HCT116 (cell line): ENCODE data around the gene ITGB6. TPM values are rescaled to one million over a fixed set of nuclear protein-coding genes. Genes with fewer than 3 reads are reported as not detected.

Source experiments
- ATAC-seq: fragments of 200-7000 bp; cut with Tn5 transposase; 2 replicates; pipeline ENCODE4 v1.9.1; 2020; ENCODE audit warnings: mild to moderate bottlenecking, moderate library complexity
- BruUV-seq: library from RNA; stranded (reverse); fragments of 400-500 nt; replicated peaks from 2 replicates; lab custom pipeline; 2021; lab: Mats Ljungman, UMichigan
- CTCF ChIA-PET: fragments of 300-600 bp; sonication (Branson Sonifier 250); formaldehyde crosslinking; loops from one replicate; lab custom pipeline; 2021; ENCODE audit warnings: antibody characterized with exemption; lab: Charles Lee
- POLR2A ChIA-PET: fragments of 300-600, 350-600 bp; sonication (Branson Sonifier 250); formaldehyde crosslinking; loops from one replicate; lab custom pipeline; 2021; ENCODE audit warnings: antibody characterized with exemption; lab: Charles Lee
- RAD21 ChIA-PET, 2 experiments: fragments of 300-600 bp; sonication (Branson Sonifier 250); formaldehyde crosslinking; loops; one replicate each; lab custom pipeline; 2023; ENCODE audit warnings: low total read pairs in 2 of 2; ENCODE audit not compliant: uncharacterized antibody in 2 of 2, unreplicated experiment in 2 of 2, low non-redundant PET in 1 of 2; lab: Charles Lee
- DNase-seq: peaks from one replicate; pipeline ENCODE4 v3.0.0-alpha.2; 2010; ENCODE audit warnings: low read depth, low spot score
- H2AFZ ChIP-seq: fragments of 200-600 bp; shearing (Covaris generic), sonication (generic); 2 replicates; pipeline ENCODE4 v1.6.1; 2017; ENCODE audit warnings: low read depth, mixed run types, mixed read lengths, antibody characterized with exemption, low read length; ENCODE audit not compliant: poor library complexity, severe bottlenecking
- H3K27ac ChIP-seq: 2 replicates; pipeline ENCODE4 v1.5.1; 2012; ENCODE audit warnings: low read depth, low read length
- H3K27me3 ChIP-seq: fragments of 200-600 bp; sonication (generic); 2 replicates; pipeline ENCODE4 v1.6.1; 2016; ENCODE audit warnings: mixed run types, low read length, mixed read lengths; ENCODE audit not compliant: insufficient read depth
- H3K36me3 ChIP-seq, 2 experiments: fragments of 200-500 bp in 1 of 2; fragments of 200-600 bp in 1 of 2; sonication (Bioruptor generic) in 1 of 2; sonication (generic) in 1 of 2; 2 replicates each; pipeline versions ENCODE4 v1.5.1 to v1.6.1; 2014 to 2016; ENCODE audit warnings: low read length in 2 of 2, inconsistent platforms in 1 of 2, mixed read lengths in 1 of 2, mixed run types in 1 of 2; ENCODE audit not compliant: insufficient read depth in 2 of 2, control insufficient read depth in 1 of 2
- H3K4me1 ChIP-seq, 2 experiments: fragments of 200-600 bp in 1 of 2; sonication (generic) in 1 of 2; 2 replicates each; pipeline versions ENCODE4 v1.5.1 to v1.6.1; 2012 to 2017; ENCODE audit warnings: low read length in 2 of 2, inconsistent platforms in 1 of 2, mild to moderate bottlenecking in 1 of 2, mixed read lengths in 1 of 2, mixed run types in 1 of 2, moderate library complexity in 1 of 2; ENCODE audit not compliant: insufficient read depth in 2 of 2, control insufficient read depth in 1 of 2
- H3K4me2 ChIP-seq: fragments of 200-600 bp; sonication (generic); 2 replicates; pipeline ENCODE4 v1.6.1; 2017; ENCODE audit warnings: mixed run types, low read length, mixed read lengths
- H3K4me3 ChIP-seq, 2 experiments: fragments of 200-600 bp in 1 of 2; sonication (generic) in 1 of 2; replicated peaks in 1 of 2; 2 replicates each; pipeline ENCODE4 v1.5.1; 2011 to 2016; ENCODE audit warnings: low read length in 2 of 2, control low read depth in 1 of 2, low read depth in 1 of 2, mild to moderate bottlenecking in 1 of 2, mixed read lengths in 1 of 2, mixed run types in 1 of 2
- H3K79me2 ChIP-seq: fragments of 200-600 bp; sonication (generic); 2 replicates; pipeline ENCODE4 v1.6.1; 2017; ENCODE audit warnings: mild to moderate bottlenecking, mixed run types, low read length, moderate library complexity, mixed read lengths; ENCODE audit not compliant: insufficient read depth
- H3K9ac ChIP-seq: fragments of 200-600 bp; sonication (generic); 2 replicates; pipeline ENCODE4 v1.6.1; 2016; ENCODE audit warnings: low read length, mixed read lengths
- H3K9me2 ChIP-seq: fragments of 200-600 bp; sonication (generic), shearing (Covaris generic); 2 replicates; pipeline ENCODE4 v1.6.1; 2017; ENCODE audit warnings: mixed run types, mild to moderate bottlenecking, moderate library complexity; ENCODE audit not compliant: insufficient read depth
- H3K9me3 ChIP-seq, 2 experiments: fragments of 200-500 bp in 1 of 2; fragments of 200-600 bp in 1 of 2; sonication (Bioruptor generic) in 1 of 2; sonication (generic) in 1 of 2; 2 replicates each; pipeline ENCODE4 v1.6.1; 2014 to 2017; ENCODE audit warnings: low read length in 2 of 2, mixed read lengths in 2 of 2, inconsistent platforms in 1 of 2, low read depth in 1 of 2, mild to moderate bottlenecking in 1 of 2, mixed run types in 1 of 2, moderate library complexity in 1 of 2; ENCODE audit not compliant: control insufficient read depth in 1 of 2, insufficient read depth in 1 of 2
- H4K20me1 ChIP-seq: fragments of 200-600 bp; sonication (generic), shearing (Covaris generic); 2 replicates; pipeline ENCODE4 v1.6.1; 2017; ENCODE audit warnings: mixed run types, mild to moderate bottlenecking, moderate library complexity; ENCODE audit not compliant: insufficient read depth
- CEBPB ChIP-seq: IDR thresholded peaks from 2 replicates; pipeline ENCODE4 v1.6.1; 2012; ENCODE audit warnings: low read depth
- EGR1 ChIP-seq: IDR thresholded peaks from 2 replicates; pipeline ENCODE4 v1.6.1; 2012; ENCODE audit warnings: low read depth
- ELF1 ChIP-seq: IDR thresholded peaks from 2 replicates; pipeline ENCODE4 v1.6.1; 2012; ENCODE audit warnings: low read depth, borderline replicate concordance
- EZH2 ChIP-seq: fragments of 200-600 bp; sonication (generic); IDR thresholded peaks from 2 replicates; pipeline ENCODE4 v1.6.1; 2017; ENCODE audit warnings: antibody characterized with exemption, mixed run types
- FOSL1 ChIP-seq: IDR thresholded peaks from 2 replicates; pipeline ENCODE4 v1.6.1; 2012; ENCODE audit warnings: low read depth
- JUND ChIP-seq: IDR thresholded peaks from 2 replicates; pipeline ENCODE4 v1.6.1; 2012
- POLR2A ChIP-seq: IDR thresholded peaks from 2 replicates; pipeline ENCODE4 v1.7.0; 2011; ENCODE audit warnings: borderline replicate concordance; ENCODE audit not compliant: insufficient read depth, insufficient read length; ENCODE audit errors: extremely low read depth
- POLR2AphosphoS5 ChIP-seq: IDR thresholded peaks from 2 replicates; pipeline ENCODE4 v1.6.1; 2011; ENCODE audit warnings: mild to moderate bottlenecking, low read depth, low read length, moderate library complexity
- RAD21 ChIP-seq: IDR thresholded peaks from 2 replicates; pipeline ENCODE4 v1.6.1; 2012; ENCODE audit warnings: low read depth, mild to moderate bottlenecking
- SIN3A ChIP-seq: IDR thresholded peaks from 2 replicates; pipeline ENCODE4 v1.6.1; 2012; ENCODE audit warnings: low read depth
- intact Hi-C: fragments of 100-400 bp; cut with micrococcal nuclease; formaldehyde crosslinking; loops from 2 replicates; pipeline ENCODE4 v1.10.0; 2022
- total RNA-seq: library from RNA; stranded (reverse); gene quantifications from one replicate; pipeline ENCODE4 v1.2.1, GENCODE V29; 2021; ENCODE audit not compliant: unreplicated experiment
- TF ChIP-seq, protein P1 (sequence below): IDR thresholded peaks from 2 replicates; pipeline ENCODE4 v1.6.1; 2012
- TF ChIP-seq, protein P2 (sequence below): IDR thresholded peaks from 2 replicates; pipeline ENCODE4 v1.6.1; 2012
- TF ChIP-seq, protein P3 (sequence below): IDR thresholded peaks from 2 replicates; pipeline ENCODE4 v1.6.1; 2011; ENCODE audit warnings: mild to moderate bottlenecking, low read length, moderate library complexity; ENCODE audit not compliant: insufficient replicate concordance; ENCODE audit errors: extremely low read depth
- TF ChIP-seq, protein P4 (sequence below): IDR thresholded peaks from 2 replicates; pipeline ENCODE4 v1.6.1; 2012; ENCODE audit warnings: low read depth

Gene ITGB6
- total RNA-seq, 1 experiment from 2014 or later, result 0.12 TPM

DNA sequence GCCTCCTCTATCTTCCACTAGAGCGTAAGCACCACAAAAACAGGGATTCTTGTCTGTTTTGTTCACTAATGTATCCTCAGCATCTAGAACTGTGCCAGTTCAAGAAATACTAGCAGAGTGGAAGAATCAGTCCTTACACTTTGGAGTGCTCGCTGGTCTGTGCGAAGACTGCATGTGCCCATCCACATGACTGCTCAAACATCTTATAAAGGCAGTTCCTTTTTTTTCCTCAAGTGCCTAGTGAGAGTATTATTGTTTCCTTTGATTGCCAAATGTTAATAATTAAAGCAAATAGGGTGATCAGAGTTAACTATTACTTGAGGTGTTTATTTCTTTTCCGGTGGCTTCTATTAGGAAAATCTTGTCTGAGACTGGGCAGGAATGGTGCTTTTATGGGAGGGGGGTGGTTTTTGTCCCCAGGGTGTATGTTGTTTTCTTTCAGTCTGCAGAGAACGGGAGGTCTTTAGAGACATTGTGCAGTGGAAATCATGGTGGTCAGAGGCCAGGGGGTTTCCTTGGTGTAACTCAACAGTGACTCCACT lies 45.6 kb upstream of the ITGB6 start:
- Histone ChIP-seq H3K36me3 (no peaks in the 10 kb centered on the region), H3K27ac (no peak overlapping the region), H3K27me3 (no peaks in the 10 kb centered on the region), H3K4me2 (no peak overlapping the region), H3K79me2 (no peaks in the 10 kb centered on the region), H3K4me3 (no peak overlapping the region), H3K4me1 (peaks cover 16 to 20% of the 10 kb centered on the region in 2 experiments)
- intact Hi-C loops, result no loop called here
- TF ChIP-seq EGR1 (no peak), CEBPB (no peak), JUND (no peak), ELF1 (no peak), FOSL1 (no peak), EZH2 (no peak), RAD21 (no peak), POLR2AphosphoS5 (no peak), POLR2A (no peak), SIN3A (no peak)
- TF ChIP-seq, protein P1, sequence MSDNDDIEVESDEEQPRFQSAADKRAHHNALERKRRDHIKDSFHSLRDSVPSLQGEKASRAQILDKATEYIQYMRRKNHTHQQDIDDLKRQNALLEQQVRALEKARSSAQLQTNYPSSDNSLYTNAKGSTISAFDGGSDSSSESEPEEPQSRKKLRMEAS, result no peak
- TF ChIP-seq, protein P2, sequence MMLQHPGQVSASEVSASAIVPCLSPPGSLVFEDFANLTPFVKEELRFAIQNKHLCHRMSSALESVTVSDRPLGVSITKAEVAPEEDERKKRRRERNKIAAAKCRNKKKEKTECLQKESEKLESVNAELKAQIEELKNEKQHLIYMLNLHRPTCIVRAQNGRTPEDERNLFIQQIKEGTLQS, result no peak
- TF ChIP-seq, protein P3, sequence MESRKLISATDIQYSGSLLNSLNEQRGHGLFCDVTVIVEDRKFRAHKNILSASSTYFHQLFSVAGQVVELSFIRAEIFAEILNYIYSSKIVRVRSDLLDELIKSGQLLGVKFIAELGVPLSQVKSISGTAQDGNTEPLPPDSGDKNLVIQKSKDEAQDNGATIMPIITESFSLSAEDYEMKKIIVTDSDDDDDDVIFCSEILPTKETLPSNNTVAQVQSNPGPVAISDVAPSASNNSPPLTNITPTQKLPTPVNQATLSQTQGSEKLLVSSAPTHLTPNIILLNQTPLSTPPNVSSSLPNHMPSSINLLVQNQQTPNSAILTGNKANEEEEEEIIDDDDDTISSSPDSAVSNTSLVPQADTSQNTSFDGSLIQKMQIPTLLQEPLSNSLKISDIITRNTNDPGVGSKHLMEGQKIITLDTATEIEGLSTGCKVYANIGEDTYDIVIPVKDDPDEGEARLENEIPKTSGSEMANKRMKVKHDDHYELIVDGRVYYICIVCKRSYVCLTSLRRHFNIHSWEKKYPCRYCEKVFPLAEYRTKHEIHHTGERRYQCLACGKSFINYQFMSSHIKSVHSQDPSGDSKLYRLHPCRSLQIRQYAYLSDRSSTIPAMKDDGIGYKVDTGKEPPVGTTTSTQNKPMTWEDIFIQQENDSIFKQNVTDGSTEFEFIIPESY, result no peak
- TF ChIP-seq, protein P4, sequence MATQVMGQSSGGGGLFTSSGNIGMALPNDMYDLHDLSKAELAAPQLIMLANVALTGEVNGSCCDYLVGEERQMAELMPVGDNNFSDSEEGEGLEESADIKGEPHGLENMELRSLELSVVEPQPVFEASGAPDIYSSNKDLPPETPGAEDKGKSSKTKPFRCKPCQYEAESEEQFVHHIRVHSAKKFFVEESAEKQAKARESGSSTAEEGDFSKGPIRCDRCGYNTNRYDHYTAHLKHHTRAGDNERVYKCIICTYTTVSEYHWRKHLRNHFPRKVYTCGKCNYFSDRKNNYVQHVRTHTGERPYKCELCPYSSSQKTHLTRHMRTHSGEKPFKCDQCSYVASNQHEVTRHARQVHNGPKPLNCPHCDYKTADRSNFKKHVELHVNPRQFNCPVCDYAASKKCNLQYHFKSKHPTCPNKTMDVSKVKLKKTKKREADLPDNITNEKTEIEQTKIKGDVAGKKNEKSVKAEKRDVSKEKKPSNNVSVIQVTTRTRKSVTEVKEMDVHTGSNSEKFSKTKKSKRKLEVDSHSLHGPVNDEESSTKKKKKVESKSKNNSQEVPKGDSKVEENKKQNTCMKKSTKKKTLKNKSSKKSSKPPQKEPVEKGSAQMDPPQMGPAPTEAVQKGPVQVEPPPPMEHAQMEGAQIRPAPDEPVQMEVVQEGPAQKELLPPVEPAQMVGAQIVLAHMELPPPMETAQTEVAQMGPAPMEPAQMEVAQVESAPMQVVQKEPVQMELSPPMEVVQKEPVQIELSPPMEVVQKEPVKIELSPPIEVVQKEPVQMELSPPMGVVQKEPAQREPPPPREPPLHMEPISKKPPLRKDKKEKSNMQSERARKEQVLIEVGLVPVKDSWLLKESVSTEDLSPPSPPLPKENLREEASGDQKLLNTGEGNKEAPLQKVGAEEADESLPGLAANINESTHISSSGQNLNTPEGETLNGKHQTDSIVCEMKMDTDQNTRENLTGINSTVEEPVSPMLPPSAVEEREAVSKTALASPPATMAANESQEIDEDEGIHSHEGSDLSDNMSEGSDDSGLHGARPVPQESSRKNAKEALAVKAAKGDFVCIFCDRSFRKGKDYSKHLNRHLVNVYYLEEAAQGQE, result no peak
- TF ChIP-seq, all 23 proteins: peak for 0
- ATAC-seq (no peak), DNase-seq (no peak)
- Histone ChIP-seq H3K9me3 (no peaks in the 10 kb centered on the region), H3K9me2 (no peaks in the 10 kb centered on the region), H2AFZ (no peak overlapping the region), H3K9ac (no peak overlapping the region), H4K20me1 (no peaks in the 10 kb centered on the region)
- RAD21 ChIA-PET, result no interaction called here
- POLR2A ChIA-PET, result no interaction called here
- CTCF ChIA-PET, result no interaction called here
- BruUV-seq, result no TSS peak
